Right ventricle myocardium superior (tissue), 1 donor: Measurements from ENCODE around the gene GABRG3. TPM values are rescaled to one million over a fixed set of nuclear protein-coding genes. Genes with fewer than 3 reads are reported as not detected.

Source experiments
- ATAC-seq: fragments of 200-7000 bp; cut with Tn5 transposase; one replicate; pipeline ENCODE4 v1.9.1; 2020; ENCODE audit warnings: mild to moderate bottlenecking; ENCODE audit not compliant: poor library complexity
- DNase-seq: peaks from one replicate; pipeline ENCODE4 v3.0.0-alpha.2; 2020
- intact Hi-C: fragments of 100-400 bp; cut with DNase I; formaldehyde crosslinking; loops from one replicate; pipeline ENCODE4 v1.11.2; 2022
- total RNA-seq: library from RNA; stranded (reverse); fragmentation: NEBNext Ultra II Directional; extraction: Animal tissue kit (Norgen Biotek cat#: 25700); gene quantifications from one replicate; pipeline ENCODE4 v1.2.1, GENCODE V29; 2021
- donor health status: DM: no; HTN: yes; CAD: no; lungs with severe emphysema.

The GABRG3 gene
- total RNA-seq, 1 donor from 2014 or later = not detected

DNA sequence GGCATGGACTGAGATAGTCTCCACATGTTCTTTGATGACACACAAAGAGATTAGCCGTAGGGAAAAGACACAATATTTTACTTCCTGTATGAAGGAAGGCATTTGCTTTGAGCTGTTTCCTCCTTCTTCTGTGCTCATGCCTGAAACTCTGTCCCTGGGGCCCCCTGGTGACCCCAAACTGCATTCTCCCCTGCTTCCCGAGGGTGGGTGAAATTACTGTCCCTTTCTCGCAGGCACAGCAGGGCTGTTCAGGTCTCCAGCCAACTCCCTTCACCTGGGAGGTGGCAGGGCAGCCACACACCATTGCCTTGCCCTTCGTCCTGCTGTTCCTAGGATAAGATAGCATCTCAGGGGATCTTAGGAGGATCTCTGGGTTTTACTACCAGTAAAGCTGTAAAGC lies 79.2 kb downstream of the GABRG3 start:
- DNase-seq (no peak), ATAC-seq (no peak)
- intact Hi-C loops = no loop called here

DNA sequence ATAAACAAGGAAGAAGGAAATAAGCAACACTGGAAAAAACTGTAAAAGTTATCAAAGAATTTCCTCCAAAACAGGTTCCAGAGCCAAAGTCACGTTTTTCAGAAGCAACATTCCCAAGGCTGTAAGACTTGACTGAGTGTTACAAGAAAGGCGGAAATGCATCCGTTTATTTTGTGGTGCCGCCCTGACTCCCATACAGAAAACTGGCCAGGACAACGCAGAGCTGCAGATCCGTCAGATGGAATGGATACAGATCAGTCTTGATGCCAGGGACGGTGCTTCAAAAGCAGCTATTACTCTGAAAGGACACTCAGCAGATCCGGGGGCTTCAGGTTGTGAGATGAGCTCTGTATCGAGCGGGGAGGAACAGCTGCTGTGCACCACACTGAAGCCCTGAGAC lies 83.4 kb downstream of the GABRG3 start:
- intact Hi-C loops = no loop called here
- ATAC-seq (no peak), DNase-seq (no peak)

DNA sequence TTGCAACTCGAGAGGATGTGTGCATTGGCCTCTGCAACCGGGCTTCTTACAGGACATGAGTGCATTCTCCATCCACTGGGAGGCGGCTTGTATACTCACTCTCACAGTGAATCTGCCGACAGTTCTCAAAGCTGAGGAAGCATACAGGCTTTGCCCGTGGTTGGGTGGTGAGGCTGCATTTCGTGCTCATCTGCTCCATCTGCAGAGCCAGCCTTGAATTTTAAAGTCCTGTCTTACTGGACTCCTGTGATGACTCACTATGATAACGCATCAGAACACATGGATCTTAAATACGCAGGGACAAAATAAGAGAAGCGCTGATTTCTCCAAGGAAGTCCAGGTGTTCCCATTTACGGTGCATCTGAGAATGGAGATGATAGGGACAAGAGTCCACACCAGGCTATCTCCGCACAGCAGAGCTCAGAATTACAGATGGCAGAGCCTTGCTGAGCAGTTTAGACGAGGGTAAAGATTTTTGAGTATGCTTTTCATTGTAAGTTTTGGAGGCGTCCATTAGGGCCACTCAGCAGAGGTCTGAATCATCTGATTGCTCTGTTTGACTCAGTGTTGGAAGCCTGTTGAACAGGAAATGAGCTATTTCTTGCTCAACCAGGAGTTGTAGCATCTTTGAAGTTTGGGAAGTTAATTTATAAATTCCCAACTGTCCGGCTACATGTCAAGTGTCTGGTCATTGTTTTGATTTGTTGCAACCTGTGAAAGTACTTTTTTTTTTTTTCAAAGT lies 87.1 kb downstream of the GABRG3 start:
- DNase-seq = no peak
- intact Hi-C loops = no loop called here
- no peak for ATAC-seq

DNA sequence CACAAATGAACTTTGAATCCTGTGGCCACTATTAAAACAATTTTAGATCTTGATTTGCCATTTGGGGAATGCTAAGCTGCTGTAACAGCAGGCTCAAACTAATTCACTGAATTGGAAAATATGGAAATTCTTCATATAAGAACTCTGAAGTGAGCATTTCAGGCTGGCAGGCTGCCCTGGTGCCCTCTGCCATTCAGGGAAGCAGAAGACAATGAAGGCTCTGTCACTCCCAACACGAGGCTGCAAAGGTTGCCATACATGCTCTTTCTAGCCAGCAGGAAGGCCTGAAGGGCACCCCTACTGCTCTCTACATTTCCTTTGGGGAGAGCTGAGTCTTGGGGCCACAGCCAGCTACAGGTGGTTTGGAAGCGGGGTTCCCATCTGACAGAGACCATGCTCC lies 88.0 kb downstream of the GABRG3 start:
- intact Hi-C loops = no loop called here
- ATAC-seq (no peak), DNase-seq (no peak)

DNA sequence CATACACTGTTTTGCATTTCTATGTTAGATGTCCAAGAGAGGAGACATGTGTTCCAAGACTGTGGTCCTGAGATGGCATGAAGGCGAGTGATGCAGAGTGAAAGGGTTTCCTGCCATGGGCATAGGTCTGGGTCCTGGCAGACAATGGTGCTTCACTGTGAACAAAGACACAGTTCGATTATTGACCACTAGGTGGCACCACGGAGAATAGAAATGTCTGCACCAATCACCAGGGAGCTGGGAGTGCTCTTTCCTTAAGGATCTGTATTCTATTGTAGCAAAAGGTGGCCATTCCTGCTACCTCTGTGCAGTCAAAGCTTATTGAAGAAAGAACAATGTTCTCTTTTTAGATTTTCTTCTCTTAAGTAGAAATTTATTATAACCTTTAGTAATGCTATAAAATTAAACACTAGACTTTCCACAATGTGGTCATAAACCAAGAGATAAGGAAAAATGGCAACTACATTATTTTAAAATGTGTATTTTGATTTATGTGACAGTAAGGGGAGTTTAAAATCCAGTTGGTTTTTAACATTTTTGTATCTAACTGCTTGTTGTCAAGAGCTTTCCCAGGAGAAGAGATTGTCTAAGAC lies 88.7 kb downstream of the GABRG3 start:
- no peak for DNase-seq
- no peak for ATAC-seq
- intact Hi-C loops = no loop called here

DNA sequence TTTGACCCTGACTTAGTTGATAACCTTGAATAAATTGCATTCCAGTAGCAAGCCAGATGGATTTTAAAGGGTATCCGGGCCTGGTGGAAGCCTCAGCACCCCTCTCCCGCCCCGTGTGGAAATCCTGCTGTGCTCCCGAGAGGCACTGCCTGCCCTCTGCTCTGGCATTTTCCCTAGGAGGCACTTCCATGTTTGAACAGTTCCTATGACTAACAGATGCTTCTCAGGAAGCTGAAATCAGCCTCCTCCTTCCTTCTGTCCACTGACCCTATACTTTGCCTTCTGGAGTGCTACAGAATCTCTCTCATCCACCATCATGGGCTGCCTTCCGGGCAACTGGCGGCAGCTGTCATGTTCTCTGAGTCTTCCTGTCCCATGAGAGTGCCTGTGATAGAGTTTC lies 90.8 kb downstream of the GABRG3 start:
- intact Hi-C loops = no loop called here
- no peak for DNase-seq
- no peak for ATAC-seq

DNA sequence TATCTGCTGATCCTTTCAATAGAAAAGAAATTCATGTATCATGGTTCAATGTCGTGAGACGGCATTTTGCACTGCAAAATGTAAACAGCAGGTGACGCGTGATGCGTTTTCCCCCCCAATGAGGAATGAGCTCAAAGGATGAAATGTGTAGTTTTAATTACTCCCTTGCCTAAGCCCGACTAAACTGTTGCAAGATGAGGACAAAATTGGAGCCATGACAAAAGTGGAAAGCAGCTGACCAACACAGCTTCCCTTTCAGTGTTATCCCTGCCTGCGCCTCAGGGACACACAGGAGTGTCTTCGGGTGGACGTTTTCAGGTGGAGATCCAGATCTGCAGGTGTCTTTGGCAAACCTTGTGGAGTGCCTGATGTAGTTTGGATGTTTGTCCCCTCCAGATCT lies 92.0 kb downstream of the GABRG3 start:
- DNase-seq = no peak
- intact Hi-C loops = no loop called here
- ATAC-seq = no peak

DNA sequence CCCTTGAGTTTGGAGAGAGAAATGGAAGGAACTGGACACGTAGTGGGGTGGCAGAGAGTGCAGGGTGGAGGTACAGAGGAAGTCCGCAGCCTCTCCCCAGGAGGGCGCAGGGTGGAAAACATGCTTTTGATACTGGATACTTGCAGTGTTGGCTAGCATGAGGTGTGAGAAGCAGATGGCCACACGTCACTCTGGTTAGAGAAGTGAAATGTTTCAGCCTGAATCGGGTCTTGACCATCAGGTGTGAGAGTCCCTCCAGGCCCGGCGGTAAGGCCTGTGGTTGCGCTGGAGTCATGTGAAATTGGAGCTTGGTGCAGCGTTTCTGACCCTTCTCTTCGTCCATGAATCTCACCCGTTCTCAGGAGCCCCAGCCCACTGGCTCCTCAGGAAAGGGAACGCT lies 93.1 kb downstream of the GABRG3 start:
- ATAC-seq = no peak
- no peak for DNase-seq
- intact Hi-C loops = no loop called here

DNA sequence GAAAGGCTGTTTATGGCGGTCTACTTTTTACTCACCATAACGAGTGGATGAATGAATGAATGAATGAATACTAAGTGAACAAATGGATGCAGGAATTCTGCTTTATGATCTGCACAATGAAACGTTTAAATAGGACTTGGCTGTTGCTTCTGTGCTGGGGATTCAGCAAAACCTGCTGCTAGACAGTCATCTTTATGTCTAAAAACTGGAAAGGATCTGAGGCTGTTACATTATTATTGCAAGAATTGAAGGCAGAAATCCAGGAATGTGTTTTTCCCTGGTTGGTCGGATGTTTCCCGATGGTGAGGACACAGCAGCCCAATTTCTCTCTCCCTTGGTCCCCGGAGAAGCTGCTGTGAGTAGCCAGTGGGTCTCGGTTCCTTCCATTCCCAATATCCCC lies 94.2 kb downstream of the GABRG3 start:
- DNase-seq = no peak
- intact Hi-C loops = no loop called here
- ATAC-seq = no peak

DNA sequence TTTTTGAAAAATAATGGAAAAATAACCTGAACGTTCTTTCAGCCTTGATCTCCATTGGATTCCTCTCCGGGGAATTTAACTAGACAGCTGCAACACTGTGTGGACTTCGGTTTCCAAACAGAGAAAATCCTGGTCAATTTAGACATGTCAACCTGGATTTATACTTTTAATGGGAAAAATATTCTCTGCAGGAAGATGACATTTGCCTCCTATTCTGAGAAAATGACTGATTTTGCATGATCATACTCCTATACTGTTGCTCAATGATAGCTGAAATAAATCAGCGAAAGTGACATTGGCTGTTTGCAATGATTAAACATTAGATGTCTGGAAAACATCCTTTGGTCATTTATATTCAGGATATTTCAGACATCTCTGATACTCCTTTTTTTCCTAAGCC lies 94.8 kb downstream of the GABRG3 start:
- intact Hi-C loops = no loop called here
- no peak for ATAC-seq

DNA sequence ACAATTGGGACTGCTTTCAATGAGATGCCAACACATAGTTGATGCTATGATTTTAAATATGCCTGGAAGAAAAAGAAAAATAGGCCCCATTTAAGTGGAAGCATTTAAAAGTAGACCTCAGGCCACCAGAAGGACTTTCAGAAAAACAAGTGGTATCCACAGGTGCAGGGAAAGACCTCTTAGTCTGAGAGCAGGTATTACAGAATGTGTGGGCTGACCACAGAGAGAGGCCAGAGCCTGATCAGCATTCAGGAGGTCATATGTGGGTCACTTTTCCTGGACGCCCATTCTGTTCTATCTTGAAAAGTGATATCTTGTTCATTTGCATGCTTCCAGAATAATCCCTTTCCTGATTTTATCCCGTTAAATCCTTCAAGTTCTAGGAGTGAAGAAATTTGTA lies 95.5 kb downstream of the GABRG3 start:
- ATAC-seq (no peak), DNase-seq (no peak)
- intact Hi-C loops = no loop called here

More for the DNA sequence above, 94.8 kb downstream of the GABRG3 start:
- no peak for DNase-seq

DNA sequence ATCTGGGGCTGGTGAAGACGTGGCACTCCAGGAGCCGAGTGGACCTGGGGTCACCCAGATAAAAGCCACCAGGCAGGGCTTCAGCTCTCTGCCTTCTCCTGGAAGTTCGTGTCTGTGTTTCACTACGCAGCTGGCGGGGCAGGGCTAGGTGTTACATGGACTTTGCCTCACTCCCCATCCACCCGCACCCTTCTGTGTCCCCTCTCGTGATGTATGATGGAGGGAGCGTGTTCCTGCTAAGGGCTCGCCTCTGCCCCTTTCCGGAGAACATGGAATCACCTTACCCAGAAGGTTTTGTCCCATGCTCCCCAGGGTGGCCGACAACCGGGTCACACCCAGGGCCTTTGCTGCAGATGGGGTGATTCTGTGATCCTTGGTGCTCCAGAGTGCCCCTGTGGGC lies 96.2 kb downstream of the GABRG3 start:
- ATAC-seq = no peak
- no peak for DNase-seq

DNA sequence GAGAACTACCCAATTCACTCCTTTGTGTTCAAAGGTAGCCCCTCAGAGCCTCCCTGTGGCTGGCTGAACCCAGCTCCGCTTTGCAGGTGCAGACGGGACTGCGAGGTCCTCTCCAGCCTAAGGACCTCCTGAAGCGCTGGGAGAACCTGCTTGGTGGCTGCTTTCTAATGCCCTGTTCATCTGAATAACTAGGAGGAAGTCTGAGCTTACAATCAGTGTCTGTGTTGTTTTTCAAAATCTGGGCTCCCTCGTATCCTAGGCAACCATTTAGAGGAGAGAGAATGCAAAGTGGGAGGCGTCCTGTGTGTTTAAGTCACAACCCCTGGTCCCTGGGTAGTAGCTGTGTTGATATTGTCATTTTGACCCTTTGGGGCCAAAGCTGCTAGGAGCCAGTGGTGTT lies 99.9 kb downstream of the GABRG3 start:
- intact Hi-C loops = no loop called here
- no peak for DNase-seq
- ATAC-seq = no peak

More for the DNA sequence above, 96.2 kb downstream of the GABRG3 start:
- intact Hi-C loops = no loop called here

DNA sequence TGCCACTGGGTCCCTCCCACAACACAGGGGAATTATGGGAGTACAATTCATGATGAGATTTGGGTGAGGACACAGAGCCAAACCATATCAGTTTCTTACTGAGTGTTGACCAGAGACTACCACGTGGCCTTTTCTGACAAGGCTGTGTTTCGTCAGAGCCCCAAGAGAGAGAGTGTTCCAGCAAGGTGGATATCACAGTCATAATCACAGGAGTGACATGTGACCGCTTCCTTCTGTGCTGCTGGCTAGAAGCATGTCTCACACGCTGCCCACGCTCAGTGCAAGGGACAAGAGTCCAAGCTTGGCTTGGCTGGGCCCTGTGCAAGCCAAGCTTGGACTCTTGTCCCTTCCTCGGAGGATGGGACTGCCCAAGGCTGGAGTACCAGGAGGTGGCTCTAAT lies 103.2 kb downstream of the GABRG3 start:
- ATAC-seq = no peak
- DNase-seq = no peak
- intact Hi-C loops = no loop called here

DNA sequence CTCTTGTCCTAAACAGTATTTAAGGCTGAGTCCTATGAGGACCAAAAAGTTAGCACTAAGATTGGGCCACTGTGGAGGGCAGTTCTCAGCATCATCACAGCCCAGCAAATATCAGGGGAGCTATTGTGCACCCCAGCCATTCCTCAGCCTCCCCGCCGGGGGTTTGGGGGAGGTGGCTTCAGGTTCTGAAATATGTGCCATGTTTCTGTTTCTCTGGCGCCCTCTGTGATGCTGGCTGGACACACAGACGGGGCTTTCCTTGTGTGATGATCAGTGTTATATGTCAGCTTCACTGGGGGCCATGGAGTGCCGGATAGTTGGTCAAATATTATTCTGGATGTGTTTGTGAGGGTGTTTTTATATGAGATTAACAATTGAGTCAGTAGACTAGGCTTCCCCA lies 106.8 kb downstream of the GABRG3 start:
- ATAC-seq = no peak
- no peak for DNase-seq
- intact Hi-C loops = no loop called here

DNA sequence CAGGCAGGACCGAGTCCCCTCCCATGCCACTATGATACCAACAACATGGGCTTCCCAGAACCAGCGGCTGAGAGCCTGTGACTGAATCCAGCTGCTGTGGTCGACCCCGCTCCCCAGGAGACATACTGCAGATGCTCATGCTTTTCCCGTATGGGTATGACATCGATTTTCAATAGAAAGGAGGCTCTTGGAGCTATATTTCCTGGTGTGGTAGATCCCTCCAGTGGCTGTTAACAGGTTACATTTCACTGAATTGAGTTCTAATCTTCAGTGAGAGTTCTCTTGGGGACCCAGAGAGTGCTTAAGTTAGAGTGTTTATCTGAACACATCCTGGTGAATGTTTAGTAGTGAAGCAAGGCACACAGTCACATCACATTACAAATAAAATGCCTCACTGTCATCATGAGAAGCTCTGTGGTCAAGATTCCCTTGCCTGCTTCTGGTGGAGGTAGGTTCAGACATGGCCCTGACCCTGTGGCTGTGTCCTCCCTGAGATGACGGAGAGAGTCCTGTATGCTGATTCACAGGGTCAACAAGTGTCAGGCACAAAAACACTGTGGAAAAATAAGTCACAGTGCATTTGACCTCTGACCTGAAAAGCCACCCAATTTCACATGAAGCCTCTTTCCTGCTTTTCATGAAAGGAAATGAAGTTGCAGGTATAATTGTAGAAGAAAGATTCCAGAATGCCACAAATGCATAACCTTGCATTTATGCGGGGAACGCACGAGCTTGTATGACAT lies 110.9 kb downstream of the GABRG3 start:
- intact Hi-C loops = no loop called here
- no peak for ATAC-seq

DNA sequence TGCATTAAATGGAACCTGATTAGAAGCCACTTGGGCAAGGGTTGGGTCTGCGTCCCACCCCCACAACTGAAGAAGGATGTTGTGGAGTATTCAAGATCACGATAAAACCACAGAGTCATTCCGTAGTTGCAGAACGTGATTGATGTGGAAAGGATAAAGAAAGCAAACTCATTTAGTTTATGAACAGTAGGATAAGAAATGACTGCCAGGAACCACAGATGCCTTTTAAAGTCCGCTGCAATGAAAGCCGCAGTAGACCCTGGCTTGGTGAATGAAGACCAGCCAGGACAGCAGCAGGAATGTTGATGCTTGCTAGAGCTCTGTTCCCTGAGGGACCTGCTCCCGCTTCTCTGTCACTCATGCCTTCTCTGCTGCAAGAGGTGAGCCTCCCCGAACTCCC lies 111.5 kb downstream of the GABRG3 start:
- intact Hi-C loops = no loop called here
- ATAC-seq (no peak), DNase-seq (no peak)

More for the DNA sequence above, 110.9 kb downstream of the GABRG3 start:
- DNase-seq = no peak

DNA sequence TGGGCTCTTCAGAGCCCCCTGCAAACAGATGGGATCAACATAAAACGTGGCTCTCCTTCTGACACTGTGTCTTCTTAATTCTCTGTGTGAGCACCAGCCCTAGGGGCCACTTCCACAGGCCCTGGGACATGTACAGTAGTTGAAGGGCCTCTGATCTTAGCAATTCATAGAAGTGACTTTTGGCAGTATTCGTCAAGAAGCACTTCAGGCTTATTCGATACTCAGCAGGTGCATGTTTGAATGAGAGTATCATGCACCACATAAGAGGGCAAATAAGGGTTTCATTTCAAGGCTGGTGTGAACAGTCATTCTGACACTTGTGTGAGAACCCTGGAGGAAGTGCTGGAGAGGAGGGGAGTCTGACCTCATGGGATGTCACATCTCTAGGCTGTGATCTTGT lies 113.9 kb downstream of the GABRG3 start:
- DNase-seq = no peak
- ATAC-seq = no peak
- intact Hi-C loops = no loop called here

DNA sequence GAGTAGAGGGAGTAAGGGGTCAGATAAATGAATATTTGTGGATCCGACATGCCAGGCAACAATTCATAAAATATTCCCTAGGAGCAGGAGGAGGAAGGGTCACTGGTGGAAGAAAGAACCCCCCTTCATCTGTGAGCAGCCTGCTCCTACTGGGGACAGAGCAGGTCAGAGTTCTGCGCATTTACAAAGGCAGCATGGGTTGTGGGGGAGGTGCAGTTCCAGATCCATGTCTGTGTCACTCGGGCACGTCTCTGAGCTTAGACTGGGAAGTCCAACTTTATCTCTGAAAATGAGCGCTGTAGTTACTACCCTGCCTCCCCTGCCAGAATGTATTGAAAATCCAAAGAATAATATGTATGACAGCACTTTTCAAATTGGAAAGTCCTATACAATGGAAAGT lies 115.2 kb downstream of the GABRG3 start:
- no peak for DNase-seq
- intact Hi-C loops = no loop called here
- ATAC-seq = no peak

DNA sequence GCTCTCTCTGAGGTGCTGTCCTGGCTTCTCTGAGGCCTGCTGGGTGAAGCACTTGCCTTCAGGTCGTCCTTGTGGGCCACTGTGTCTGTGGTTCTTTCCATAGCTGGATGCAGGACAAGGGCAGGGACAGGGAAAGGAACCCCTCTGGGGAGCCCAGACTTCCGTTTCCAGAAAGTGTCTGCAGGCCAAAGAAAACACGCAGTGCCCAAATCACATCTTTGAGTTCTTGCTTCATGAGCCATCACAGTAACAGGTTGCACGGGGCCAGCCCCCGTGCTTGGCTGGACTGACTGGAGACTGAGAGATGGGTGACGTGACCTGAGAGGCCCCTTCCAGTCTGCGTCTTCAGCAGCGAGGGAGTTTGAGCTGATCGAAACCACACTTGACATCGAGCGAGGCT lies 115.8 kb downstream of the GABRG3 start:
- DNase-seq (no peak), ATAC-seq (no peak)
- intact Hi-C loops = no loop called here
